BJ (cell line): ENCODE measurements around the gene POU4F3. TPM values are rescaled to one million over a fixed set of nuclear protein-coding genes. Genes with fewer than 3 reads are reported as not detected.

Experiments
- CTCF ChIA-PET: fragments of 350-600 bp; formaldehyde crosslinking; extraction: SDS; loops from one replicate; lab custom pipeline; 2021; ENCODE audit warnings: antibody characterized with exemption, inconsistent platforms; lab: Yijun Ruan, JAX
- POLR2A ChIA-PET: fragments of 300-600 bp; sonication (Branson Sonifier 250); formaldehyde crosslinking; extraction: SDS; loops from one replicate; lab custom pipeline; 2021; ENCODE audit warnings: antibody characterized with exemption; lab: Charles Lee
- DNase-seq: peaks from one replicate; pipeline ENCODE4 v3.0.0-alpha.2; 2011; ENCODE audit warnings: low read depth
- H3K27me3 ChIP-seq: 2 replicates; pipeline ENCODE4 v1.6.0; 2011; ENCODE audit warnings: low read length; ENCODE audit not compliant: control insufficient read depth, insufficient read depth
- H3K36me3 ChIP-seq: 2 replicates; pipeline ENCODE4 v1.5.1; 2011; ENCODE audit warnings: low read length; ENCODE audit not compliant: control insufficient read depth, insufficient read depth
- H3K4me3 ChIP-seq: 2 replicates; pipeline ENCODE4 v1.5.1; 2011; ENCODE audit warnings: low read depth, mild to moderate bottlenecking, control low read depth, low read length
- CTCF ChIP-seq: IDR thresholded peaks from 2 replicates; pipeline ENCODE4 v1.5.1; 2011; ENCODE audit warnings: low read depth, mild to moderate bottlenecking, control low read depth, inconsistent platforms, low read length, moderate library complexity; ENCODE audit not compliant: insufficient read depth
- polyA plus RNA-seq: library from polyadenylated mRNA; depleted of rRNA; stranded (reverse); fragments of >200 nt; gene quantifications from 2 replicates; pipeline ENCODE4 v1.2.3, GENCODE V29; 2011

The POU4F3 gene
- polyA plus RNA-seq, 1 experiment = 0.04 TPM

DNA sequence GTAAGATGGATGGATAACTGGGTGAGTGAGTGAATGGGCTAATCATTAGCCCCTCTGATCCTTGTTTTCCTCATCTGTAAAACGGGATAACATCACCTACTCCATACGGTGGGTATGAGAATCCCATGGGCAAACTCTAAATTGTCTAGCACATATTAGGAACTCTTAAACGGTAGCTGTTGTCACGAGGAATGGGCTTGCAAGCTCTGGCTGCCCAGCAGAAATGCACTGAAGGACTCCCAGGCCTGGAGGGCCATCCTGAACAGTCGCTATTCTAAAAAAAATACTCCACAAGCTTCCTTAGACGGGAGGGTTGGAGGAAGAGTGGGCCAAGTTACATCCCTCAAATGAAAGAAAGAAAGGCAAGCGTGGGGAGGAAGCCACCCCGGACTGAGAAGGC, 711 bp upstream of the POU4F3 start:
- H3K27me3 ChIP-seq = peaks cover 63% of the 10 kb centered on the region
- POLR2A ChIA-PET = no interaction called here
- TF ChIP-seq CTCF = no peak
- no peak overlapping the region for H3K4me3 ChIP-seq
- DNase-seq = no peak
- CTCF ChIA-PET = interaction anchor here (0.7 kb wide), 1 partner anchor 10 kb away, joined by 3 read pairs; no protein-coding TSS in a partner anchor
- H3K36me3 ChIP-seq = no peaks in the 10 kb centered on the region

DNA sequence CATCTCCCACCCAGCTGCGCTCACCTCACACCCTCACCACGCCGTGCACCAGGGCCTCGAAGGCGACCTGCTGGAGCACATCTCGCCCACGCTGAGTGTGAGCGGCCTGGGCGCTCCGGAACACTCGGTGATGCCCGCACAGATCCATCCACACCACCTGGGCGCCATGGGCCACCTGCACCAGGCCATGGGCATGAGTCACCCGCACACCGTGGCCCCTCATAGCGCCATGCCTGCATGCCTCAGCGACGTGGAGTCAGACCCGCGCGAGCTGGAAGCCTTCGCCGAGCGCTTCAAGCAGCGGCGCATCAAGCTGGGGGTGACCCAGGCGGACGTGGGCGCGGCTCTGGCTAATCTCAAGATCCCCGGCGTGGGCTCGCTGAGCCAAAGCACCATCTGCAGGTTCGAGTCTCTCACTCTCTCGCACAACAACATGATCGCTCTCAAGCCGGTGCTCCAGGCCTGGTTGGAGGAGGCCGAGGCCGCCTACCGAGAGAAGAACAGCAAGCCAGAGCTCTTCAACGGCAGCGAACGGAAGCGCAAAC, 1.1 kb downstream of the POU4F3 start:
- POLR2A ChIA-PET = no interaction called here
- CTCF ChIA-PET = no interaction called here
- no peak for DNase-seq
- Histone ChIP-seq H3K4me3 (no peak overlapping the region), H3K36me3 (no peaks in the 10 kb centered on the region), H3K27me3 (peaks cover 72% of the 10 kb centered on the region)
- TF ChIP-seq CTCF = no peak

DNA sequence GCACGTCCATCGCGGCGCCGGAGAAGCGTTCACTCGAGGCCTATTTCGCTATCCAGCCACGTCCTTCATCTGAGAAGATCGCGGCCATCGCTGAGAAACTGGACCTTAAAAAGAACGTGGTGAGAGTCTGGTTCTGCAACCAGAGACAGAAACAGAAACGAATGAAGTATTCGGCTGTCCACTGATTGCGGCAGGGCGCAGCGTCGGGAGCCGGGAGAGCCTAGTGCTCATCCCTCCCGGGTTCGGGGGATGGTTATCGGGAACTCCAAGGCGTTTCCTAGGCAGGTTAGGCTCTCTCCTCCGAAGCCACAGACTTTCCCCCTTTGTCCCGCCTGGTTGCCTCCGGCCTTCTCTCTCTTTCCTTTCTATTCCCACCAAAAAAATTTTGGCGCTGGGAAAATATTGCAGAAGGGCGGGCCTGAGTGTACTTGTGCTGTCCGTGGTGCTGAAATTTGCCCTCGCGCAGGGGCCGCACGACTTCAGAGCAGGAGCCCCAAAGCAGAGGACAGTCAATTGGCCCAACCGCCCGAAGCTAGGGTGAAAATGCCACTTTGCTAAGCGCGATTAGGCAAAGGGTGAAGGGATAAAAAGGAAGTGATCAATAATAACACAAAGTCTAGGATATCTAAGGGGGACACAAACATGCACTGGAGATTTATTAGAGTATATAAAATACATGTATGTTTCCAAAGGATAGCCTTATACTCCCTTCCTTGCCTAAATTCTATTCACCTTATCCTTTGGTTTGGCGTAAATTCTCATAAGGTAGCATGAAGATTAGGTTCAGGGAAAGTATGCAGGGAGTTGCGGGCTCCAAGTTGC, 1.8 kb downstream of the POU4F3 start:
- TF ChIP-seq CTCF = no peak
- CTCF ChIA-PET = no interaction called here
- H3K27me3 ChIP-seq = peaks cover 75% of the 10 kb centered on the region
- no peak for DNase-seq
- POLR2A ChIA-PET = no interaction called here
- no peaks in the 10 kb centered on the region for H3K36me3 ChIP-seq
- H3K4me3 ChIP-seq = no peak overlapping the region

- CTCF ChIA-PET = no interaction called here
- Histone ChIP-seq H3K4me3 (no peak overlapping the region), H3K36me3 (no peaks in the 10 kb centered on the region), H3K27me3 (peaks cover 77% of the 10 kb centered on the region)
- TF ChIP-seq CTCF = no peak
- DNase-seq = no peak
- POLR2A ChIA-PET = no interaction called here
Observed at GRCh38 chr5:146341854-146342253, 3.2 kb downstream of the POU4F3 start.

- CTCF ChIA-PET = no interaction called here
- no peaks in the 10 kb centered on the region for H3K36me3 ChIP-seq
- TF ChIP-seq CTCF = no peak
Observed at GRCh38 chr5:146342519-146342881, 3.9 kb downstream of the POU4F3 start.

More at GRCh38 chr5:146342519-146342881, 3.9 kb downstream of the POU4F3 start:
- peaks cover 71% of the 10 kb centered on the region for H3K27me3 ChIP-seq
- DNase-seq = no peak
- H3K4me3 ChIP-seq = no peak overlapping the region
- POLR2A ChIA-PET = no interaction called here
